IPS-NIHi7 (cell line): ENCODE data around the gene SLC10A1.
A peak's percentile ranks its signal among the peaks of the same experiment; 100 is the strongest.
"Not testable (repeated sequence)": the region's sequence is repeated elsewhere in the genome, so short reads cannot be mapped to it uniquely, and the experiment has no call there.

Experiments
- DNase-seq: peaks from one replicate; pipeline ENCODE4 v3.0.0; 2012; ENCODE audit warnings: mixed read lengths; ENCODE audit errors: extremely low spot score

The SLC10A1 gene

DNA sequence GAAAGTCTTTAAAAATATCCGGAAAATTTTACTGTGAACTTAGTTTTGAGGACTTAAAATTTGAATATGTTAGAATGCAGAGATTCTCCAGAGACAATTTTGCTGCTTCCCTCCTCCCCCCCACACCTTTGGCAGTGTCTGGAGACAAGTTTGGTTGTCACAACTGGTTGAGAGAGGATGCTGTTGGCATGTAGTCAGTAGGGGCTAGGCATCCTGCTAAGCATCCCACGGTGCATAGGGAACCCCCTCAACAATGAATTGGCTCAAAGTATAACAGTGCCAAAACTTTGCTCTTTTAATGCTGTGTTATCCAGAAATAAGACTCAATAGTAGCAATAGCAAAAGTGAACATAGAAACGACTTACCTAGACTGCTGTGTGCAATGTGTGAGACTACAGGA lies 26.5 kb downstream of the SLC10A1 start:
- no peak for DNase-seq

GRCh38 chr14:69769623-69770022 lies 27.4 kb downstream of the SLC10A1 start:
- no peak for DNase-seq

GRCh38 chr14:69768873-69769272 lies 28.2 kb downstream of the SLC10A1 start:
- DNase-seq: no peak

DNA sequence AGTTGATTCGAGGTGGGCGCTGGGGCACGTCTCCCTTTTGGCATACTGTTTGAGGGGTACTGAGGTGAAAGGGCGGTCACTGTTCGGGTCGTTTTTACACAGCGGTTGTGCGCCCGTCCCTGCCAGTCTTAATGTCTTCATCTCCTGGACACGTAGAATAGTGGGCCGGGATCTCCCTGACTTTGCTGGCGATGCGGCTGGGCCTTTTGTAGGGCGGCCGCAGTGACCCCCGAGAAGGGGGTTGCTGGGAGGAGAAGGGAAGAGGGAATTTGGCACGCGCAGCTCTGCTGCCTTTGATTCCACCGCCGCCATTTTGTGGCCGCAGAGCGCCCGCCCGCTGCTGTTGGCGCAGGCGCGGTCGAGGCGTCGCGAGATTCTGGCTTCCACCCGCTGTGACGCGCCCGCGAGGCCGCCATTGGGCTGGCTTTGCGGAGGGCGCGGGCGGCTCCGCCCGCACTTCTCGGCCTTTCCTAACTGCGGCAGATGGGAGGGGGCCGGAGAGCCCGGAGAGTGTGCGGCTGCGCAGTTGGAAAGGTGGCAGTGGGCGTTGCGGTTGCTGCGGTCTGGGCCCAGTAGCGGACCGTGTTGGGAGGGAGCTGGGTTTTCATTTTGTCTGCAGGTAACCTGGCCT lies 29.6 kb downstream of the SLC10A1 start:
- DNase-seq: peak; percentile 95

DNA sequence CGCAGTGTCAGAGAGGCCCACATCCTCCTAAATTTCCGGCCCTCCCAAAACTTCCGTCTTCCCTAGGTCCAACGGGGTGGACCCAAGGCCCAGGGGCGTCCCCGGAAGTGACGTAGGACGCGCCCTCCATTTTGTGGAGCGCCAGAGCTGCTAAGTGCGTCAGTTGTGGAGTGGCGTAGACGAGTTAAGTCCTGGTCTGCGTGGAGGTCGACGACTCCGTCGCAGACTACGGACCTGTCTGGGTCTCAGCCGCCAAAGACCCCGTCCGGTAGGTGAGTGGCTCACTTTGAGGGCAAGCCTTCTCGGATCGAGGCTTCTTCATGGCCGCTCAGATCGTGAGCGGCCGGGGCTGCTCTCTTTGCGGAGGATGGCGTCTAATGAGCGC lies 30.1 kb downstream of the SLC10A1 start, which contains the start of gene SRSF5:
TSS of gene SRSF5 (plus strand) at position 159 of the 385 bp plus-strand sequence. CDS start 1,015 bp downstream, outside the sequence.
- DNase-seq: peak; percentile 93

- no peak for DNase-seq
Measured at GRCh38 chr14:69763761-69764510, 33.1 kb downstream of the SLC10A1 start.

DNA sequence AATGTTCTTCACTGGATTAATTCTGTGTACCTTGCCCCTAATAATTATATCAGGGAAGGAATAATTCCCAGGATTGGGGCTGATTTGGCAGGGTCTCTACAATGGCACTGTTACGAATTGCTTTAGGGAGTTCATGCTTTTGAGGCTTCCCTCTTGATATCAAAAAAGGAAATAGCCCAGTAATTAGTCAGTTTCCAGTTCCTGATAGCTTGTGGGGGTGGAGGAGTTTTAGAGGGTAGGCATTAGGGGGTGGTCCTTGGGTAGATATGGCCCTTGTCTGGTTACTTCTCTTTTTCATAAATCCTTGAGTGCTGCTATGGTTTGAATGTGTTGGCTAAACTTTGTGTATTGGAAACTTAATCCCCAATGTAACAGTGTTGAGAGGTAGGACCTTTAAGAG lies 36.2 kb downstream of the SLC10A1 start:
- DNase-seq: no peak

DNA sequence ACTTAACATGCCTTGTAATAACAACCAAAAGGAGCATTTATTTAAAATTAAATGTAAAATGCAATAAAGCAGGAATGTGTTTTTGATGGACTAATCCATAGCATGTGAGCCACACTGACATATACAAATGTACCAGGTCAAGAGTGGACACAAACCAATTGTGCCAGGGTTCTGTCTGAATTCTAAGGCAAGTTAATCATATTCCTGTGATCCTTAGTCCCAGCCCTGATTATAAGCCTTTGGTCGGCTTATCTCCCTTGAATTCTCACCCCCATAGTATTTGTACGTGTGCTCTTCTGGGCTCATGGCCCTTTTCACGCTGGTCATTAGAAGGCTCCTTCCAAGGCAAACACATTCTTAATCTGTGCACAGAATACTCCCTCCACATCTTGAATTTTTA lies 40.7 kb downstream of the SLC10A1 start:
- DNase-seq: no peak

- DNase-seq: no peak
Measured at GRCh38 chr14:69755784-69756183, 41.3 kb downstream of the SLC10A1 start.

GRCh38 chr14:69755296-69755695 lies 41.7 kb downstream of the SLC10A1 start:
- no peak for DNase-seq

GRCh38 chr14:69754487-69754886 lies 42.6 kb downstream of the SLC10A1 start:
- DNase-seq: no peak

DNA sequence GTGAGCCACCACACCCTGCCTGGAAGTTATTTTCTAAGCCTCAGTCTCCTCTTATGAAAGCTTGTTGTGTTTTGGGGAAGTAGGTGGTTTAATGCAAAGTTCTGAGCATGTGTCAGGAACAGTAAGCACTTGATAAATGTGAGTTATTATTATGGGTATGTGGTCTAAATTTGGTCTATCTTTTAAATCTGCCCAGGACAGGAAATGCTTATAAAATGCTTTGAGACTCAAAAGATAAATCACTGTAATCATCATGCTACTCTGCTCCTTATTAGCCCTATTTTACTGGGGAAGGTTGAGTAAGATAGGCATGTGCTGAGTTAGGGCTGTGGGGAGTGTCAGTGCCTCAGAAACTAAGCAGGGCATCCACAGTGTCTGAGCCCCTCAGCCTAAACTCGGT lies 43.2 kb downstream of the SLC10A1 start:
- DNase-seq: no peak

DNA sequence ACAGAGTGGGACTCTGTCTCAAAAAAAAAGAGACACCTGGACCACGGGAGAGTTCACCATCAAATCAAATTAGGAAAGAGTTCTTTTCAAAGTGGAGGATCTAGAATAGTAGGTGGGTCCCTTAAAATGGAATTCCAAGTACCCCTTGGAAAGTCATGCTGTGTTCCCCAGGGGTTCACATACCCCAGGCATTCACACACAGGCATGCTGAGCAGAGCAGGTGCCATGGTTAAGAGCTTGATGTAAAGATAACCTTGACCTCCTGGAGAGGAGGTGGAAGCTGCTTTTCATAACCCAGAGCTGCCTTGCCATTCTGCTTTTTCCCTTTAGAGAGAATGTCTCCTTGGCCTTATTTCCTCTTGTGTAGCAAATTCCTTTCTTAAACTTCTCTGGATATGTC lies 44.3 kb downstream of the SLC10A1 start:
- DNase-seq: no peak

DNA sequence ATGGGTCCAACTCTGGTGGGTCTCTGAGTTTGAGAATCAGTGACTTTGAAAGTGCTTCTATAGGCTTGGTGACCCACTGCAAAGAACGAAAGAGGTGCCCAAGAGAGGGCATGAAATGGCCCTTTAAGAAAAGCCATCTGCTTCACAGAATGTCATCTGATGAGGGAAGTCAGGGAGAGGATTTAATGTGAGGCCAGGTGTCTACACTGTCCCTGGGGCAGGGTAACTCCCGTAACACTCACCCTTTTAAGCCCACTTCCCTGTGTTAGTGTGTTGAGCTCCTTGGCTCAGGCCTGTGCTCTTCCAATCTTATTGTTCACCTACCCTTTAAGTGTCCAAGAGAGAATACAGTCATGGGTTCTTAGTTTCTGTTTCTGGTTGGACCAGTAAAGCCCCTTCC lies 46.5 kb downstream of the SLC10A1 start:
- DNase-seq: no peak

GRCh38 chr14:69749956-69750355 lies 47.1 kb downstream of the SLC10A1 start:
- no peak for DNase-seq

GRCh38 chr14:69741055-69741454 lies 56.0 kb downstream of the SLC10A1 start:
- DNase-seq: no peak

DNA sequence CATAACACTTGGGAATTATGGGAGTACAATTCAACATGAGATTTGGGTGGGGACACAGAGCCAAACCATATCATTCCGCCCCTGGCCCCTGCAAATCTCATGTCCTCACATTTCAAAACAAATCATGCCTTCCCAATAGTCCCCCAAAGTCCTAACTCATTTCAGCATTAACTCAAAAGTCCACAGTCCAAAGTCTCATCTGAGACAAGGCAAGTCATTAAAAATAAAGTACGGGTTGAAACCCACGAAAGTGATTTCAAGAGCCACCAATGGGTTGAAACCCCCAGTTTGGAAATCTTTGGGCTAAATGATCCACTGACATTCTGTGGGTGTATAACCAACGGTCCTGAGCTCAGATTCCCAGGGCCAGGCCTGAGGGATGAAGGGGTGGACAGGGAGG lies 60.6 kb downstream of the SLC10A1 start:
- not testable (repeated sequence) for DNase-seq

DNA sequence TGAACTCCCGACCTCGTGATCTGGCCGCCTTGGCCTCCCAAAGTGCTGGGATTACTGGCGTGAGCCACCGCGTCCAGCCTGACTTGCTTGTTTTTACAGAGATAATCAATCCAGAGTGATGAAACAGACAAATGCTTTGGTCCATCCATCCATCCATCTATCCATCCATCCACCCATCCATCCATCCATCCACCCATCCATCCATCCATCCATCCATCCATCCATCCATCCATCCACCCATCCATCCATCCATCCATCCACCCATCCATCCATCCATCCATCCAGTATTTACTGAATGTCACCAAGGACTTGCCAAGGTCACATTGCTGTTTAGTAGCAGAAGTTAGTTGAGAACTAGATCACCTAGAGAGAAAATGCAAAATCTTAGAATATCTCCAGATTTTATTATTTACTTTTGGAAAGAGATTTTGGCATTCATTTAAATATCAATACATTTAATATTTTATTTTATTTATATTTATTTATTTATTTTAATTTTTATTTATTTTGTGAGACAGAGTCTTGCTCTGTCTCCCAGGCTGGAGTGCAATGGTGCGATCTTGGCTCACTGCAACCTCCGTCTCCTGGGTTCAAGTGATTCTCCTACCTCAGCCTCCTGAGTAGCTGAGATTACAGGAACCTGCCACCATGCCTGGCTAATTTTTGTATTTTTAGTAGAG lies 65.0 kb downstream of the SLC10A1 start:
- DNase-seq: not testable (repeated sequence)

- DNase-seq: no peak
Measured at GRCh38 chr14:69727860-69728259, 69.2 kb downstream of the SLC10A1 start.

GRCh38 chr14:69726761-69727511 lies 70.1 kb downstream of the SLC10A1 start:
- peak; percentile 90 for DNase-seq
